Stimulated activated CD8-positive, alpha-beta memory T cell treated with anti-CD3 and anti-CD28 coated beads, Interleukin-15, amount 100 ng/mL, for 48 hours (primary cell): Measurements from ENCODE around the gene GMEB2.
A peak's percentile ranks its signal among the peaks of the same experiment; 100 is the strongest.

Experiments
- DNase-seq, 2 donors: peaks; one replicate each; pipeline ENCODE4 v3.0.0-alpha.2; 2020; ENCODE audit warnings: low read depth in 2 of 2

Gene GMEB2

GRCh38 chr20:63560333-63560805 is 66.5 kb downstream of the GMEB2 start:
- DNase-seq = no peak

GRCh38 chr20:63559485-63560332 is 67.2 kb downstream of the GMEB2 start:
- peak in 1 of 2 donors; percentile 47 for DNase-seq

GRCh38 chr20:63558804-63559484 is 68.0 kb downstream of the GMEB2 start:
- DNase-seq = no peak

- DNase-seq = no peak
These were observed 69.4 kb downstream of the GMEB2 start for GRCh38 chr20:63557481-63557891.

- no peak for DNase-seq
These were observed 69.9 kb downstream of the GMEB2 start for GRCh38 chr20:63556873-63557478.

- no peak for DNase-seq
These were observed 71.1 kb downstream of the GMEB2 start for GRCh38 chr20:63555661-63556381.

- DNase-seq = no peak
These were observed 72.3 kb downstream of the GMEB2 start for GRCh38 chr20:63554361-63555278.

- no peak for DNase-seq
These were observed 73.0 kb downstream of the GMEB2 start, which contains the start of gene FNDC11 for GRCh38 chr20:63553933-63554290. FNDC11 (plus strand) TSS chr20:63554159; CDS start chr20:63555664, 1,505 bp downstream.

GRCh38 chr20:63553251-63553932 is 73.5 kb downstream of the GMEB2 start:
- peak; percentile 66 to 73 for DNase-seq

- DNase-seq = no peak
These were observed 74.2 kb downstream of the GMEB2 start for GRCh38 chr20:63552481-63553249.

GRCh38 chr20:63551068-63551467 is 75.8 kb downstream of the GMEB2 start:
- no peak for DNase-seq

GRCh38 chr20:63549679-63550282 is 77.1 kb downstream of the GMEB2 start:
- no peak for DNase-seq

GRCh38 chr20:63549019-63549418 is 77.9 kb downstream of the GMEB2 start:
- no peak for DNase-seq

- no peak for DNase-seq
These were observed 78.4 kb downstream of the GMEB2 start for GRCh38 chr20:63548542-63548941.

GRCh38 chr20:63547725-63548480 is 79.0 kb downstream of the GMEB2 start, which contains the start of gene SRMS:
SRMS (minus strand) TSS chr20:63547749; CDS start chr20:63547463, 286 bp downstream.
- DNase-seq = no peak

- DNase-seq = no peak
These were observed 79.8 kb downstream of the GMEB2 start for GRCh38 chr20:63546956-63547724.

- no peak for DNase-seq
These were observed 80.5 kb downstream of the GMEB2 start for GRCh38 chr20:63546256-63546955.
